Calu3 (cell line): ENCODE data around the gene CCM2L. TPM values are rescaled to one million over a fixed set of nuclear protein-coding genes. Genes with fewer than 3 reads are reported as not detected.

Experiments
- Bru-seq: library from RNA; stranded (reverse); fragments of 400-500 nt; gene quantifications from one replicate; lab custom pipeline; 2021; lab: Mats Ljungman, UMichigan
- BruChase-seq, 2 experiments: library from RNA; stranded (reverse); fragments of 400-500 nt; gene quantifications; one replicate each; lab custom pipeline; 2021; lab: Mats Ljungman, UMichigan
- BruUV-seq: library from RNA; stranded (reverse); fragments of 400-500 nt; replicated peaks from 2 replicates; lab custom pipeline; 2021; lab: Mats Ljungman, UMichigan
- CTCF ChIA-PET: fragments of 300-600 bp; sonication (Branson Sonifier 250); formaldehyde crosslinking; loops from one replicate; lab custom pipeline; 2022; ENCODE audit warnings: antibody characterized with exemption; lab: Charles Lee
- DNase-seq: peaks from one replicate; pipeline ENCODE4 v3.0.0; 2022
- H3K27ac Mint-ChIP-seq: one replicate; pipeline ENCODE4 v1.8.0; 2022; ENCODE audit warnings: mixed read lengths; ENCODE audit not compliant: unreplicated experiment
- H3K27me3 Mint-ChIP-seq: one replicate; pipeline ENCODE4 v1.8.0; 2022; ENCODE audit warnings: mixed read lengths; ENCODE audit not compliant: unreplicated experiment
- H3K36me3 Mint-ChIP-seq: one replicate; pipeline ENCODE4 v1.8.0; 2022; ENCODE audit warnings: mild to moderate bottlenecking, moderate library complexity, mixed read lengths; ENCODE audit not compliant: insufficient read depth, unreplicated experiment
- H3K4me1 Mint-ChIP-seq: one replicate; pipeline ENCODE4 v1.8.0; 2022; ENCODE audit warnings: mild to moderate bottlenecking, low read depth, mixed read lengths; ENCODE audit not compliant: unreplicated experiment
- H3K4me3 Mint-ChIP-seq: one replicate; pipeline ENCODE4 v1.8.0; 2022; ENCODE audit warnings: mild to moderate bottlenecking, low read depth, moderate library complexity, mixed read lengths; ENCODE audit not compliant: unreplicated experiment
- H3K9me3 Mint-ChIP-seq: one replicate; pipeline ENCODE4 v1.8.0; 2022; ENCODE audit warnings: low read depth, mixed read lengths; ENCODE audit not compliant: unreplicated experiment
- intact Hi-C: fragments of 100-400 bp; cut with micrococcal nuclease; formaldehyde crosslinking; loops from one replicate; pipeline ENCODE4 v1.10.0; 2022; ENCODE audit not compliant: unreplicated experiment
- long read RNA-seq: library from polyadenylated mRNA; stranded (forward); transcript quantifications from one replicate; pipeline ENCODE4 v2.0.0, GENCODE V29; 2022
- total RNA-seq: library from RNA; stranded (reverse); gene quantifications from 2 replicates; pipeline ENCODE4 v1.2.3, GENCODE V29; 2022
- TF ChIP-seq, protein P1 (sequence below): fragments of 200-600 bp; IDR thresholded peaks from one replicate; pipeline ENCODE4 v1.8.0; 2022; ENCODE audit warnings: antibody characterized with exemption; ENCODE audit not compliant: unreplicated experiment

Gene CCM2L
- total RNA-seq (not detected in 2 replicates), Bru-seq, nascent RNA (percentile 15 among the genes with signal in this experiment), BruChase-seq, experiment 1, labeled RNA remaining after a 6-hour chase (percentile 11 among the genes with signal in this experiment), BruChase-seq, experiment 2, labeled RNA remaining after a 2-hour chase (percentile 4 among the genes with signal in this experiment)
- long read RNA-seq = 0 reads

DNA sequence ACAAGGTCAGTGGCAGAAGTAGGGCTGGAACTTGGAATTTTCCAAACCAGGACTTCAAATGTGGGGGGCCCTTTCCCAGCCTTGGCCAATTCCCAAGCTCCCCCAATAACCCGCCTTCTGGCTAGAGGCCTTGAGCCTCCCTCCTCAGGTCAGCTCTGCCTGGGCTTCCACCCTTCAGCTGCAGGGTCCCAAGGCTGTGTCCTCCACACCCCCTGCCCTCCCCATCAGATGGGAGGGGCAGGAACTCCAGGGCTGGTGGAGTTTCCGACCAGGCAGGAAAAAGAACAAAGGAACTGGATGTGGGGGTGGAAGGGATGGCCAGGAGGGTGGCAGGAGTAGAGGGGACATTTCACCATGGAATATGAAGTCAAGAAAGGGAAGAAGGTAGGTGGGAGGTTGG lies at the start of gene CCM2L:
Gene CCM2L, plus strand, starts transcription at position 338 of the 400 bp plus-strand sequence. Its CDS starts 17 bp downstream, at position 355.
- BruUV-seq = no TSS peak
- Mint-ChIP-seq H3K9me3 (no peaks in the 10 kb centered on the region), H3K4me3 (no peak within 1 kb of the TSS), H3K27ac (no peak within 1 kb of the TSS), H3K4me1 (peaks cover 8% of the 10 kb centered on the region), H3K27me3 (peaks cover 98% of the 10 kb centered on the region), H3K36me3 (no peaks in the 10 kb centered on the region)
- TF ChIP-seq, protein P1, sequence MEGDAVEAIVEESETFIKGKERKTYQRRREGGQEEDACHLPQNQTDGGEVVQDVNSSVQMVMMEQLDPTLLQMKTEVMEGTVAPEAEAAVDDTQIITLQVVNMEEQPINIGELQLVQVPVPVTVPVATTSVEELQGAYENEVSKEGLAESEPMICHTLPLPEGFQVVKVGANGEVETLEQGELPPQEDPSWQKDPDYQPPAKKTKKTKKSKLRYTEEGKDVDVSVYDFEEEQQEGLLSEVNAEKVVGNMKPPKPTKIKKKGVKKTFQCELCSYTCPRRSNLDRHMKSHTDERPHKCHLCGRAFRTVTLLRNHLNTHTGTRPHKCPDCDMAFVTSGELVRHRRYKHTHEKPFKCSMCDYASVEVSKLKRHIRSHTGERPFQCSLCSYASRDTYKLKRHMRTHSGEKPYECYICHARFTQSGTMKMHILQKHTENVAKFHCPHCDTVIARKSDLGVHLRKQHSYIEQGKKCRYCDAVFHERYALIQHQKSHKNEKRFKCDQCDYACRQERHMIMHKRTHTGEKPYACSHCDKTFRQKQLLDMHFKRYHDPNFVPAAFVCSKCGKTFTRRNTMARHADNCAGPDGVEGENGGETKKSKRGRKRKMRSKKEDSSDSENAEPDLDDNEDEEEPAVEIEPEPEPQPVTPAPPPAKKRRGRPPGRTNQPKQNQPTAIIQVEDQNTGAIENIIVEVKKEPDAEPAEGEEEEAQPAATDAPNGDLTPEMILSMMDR = no peak
- CTCF ChIA-PET = interaction anchor here (0.6 kb wide), 1 partner anchor 8 kb away, joined by 3 read pairs; no protein-coding TSS in a partner anchor
- intact Hi-C loops = no loop called here
- no peak for DNase-seq

DNA sequence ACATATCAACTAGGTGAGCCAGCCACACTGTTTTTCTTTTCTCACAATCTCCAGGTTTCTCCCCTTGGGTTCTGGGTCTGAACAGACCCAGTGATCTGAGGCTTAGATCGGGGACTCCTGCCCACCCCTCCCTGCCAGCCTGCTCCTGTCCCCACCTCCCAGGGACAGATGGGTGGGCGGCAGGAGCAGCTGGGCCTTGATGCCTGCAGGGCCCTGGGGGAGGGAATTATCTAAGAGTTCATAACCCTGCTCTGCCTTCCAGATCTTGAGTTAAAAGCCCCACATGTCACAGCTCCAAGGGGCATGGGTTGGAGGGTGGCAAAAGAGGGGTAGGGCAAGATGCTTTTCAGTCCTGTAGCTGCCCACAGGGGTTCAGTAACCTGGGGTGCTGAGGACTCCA lies 47.5 kb upstream of the CCM2L start:
- Mint-ChIP-seq H3K27ac (no peak overlapping the region), H3K27me3 (peaks cover 97% of the 10 kb centered on the region), H3K4me1 (no peaks in the 10 kb centered on the region), H3K36me3 (no peaks in the 10 kb centered on the region), H3K4me3 (no peak overlapping the region), H3K9me3 (no peaks in the 10 kb centered on the region)
- TF ChIP-seq, protein P1 = no peak
- intact Hi-C loops = no loop called here
- CTCF ChIA-PET = interaction anchor here (0.6 kb wide), 1 partner anchor 11 kb away, joined by 3 read pairs; the partner anchor contains the start of gene PDRG1
- no TSS peak for BruUV-seq
- DNase-seq = no peak

DNA sequence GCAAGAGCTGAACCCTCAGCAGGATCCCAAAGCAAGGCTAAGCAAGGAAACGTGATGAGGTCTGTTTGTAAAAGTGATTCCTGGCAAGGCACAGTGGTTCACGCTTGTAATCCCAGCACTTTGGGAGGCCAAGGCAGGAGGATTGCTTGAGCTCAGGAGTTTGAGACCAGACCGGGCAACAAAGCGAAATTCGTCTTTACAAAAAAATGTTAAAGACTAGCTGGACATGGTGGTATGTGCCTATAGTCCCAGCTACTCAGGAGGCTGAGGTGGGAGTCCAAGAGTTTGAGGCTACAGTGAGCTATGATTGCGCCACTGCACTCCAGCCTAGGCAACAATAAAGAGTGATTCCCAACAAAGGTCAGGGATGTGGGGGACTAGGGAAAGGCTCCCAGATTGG lies 46.3 kb upstream of the CCM2L start:
- H3K27me3 Mint-ChIP-seq = peaks cover 100% of the 10 kb centered on the region
- H3K4me3 Mint-ChIP-seq = no peak overlapping the region
- CTCF ChIA-PET = interaction anchor here (0.6 to 1.4 kb wide), 3 partner anchors 9 to 72 kb away, joined by 3 read pairs; no protein-coding TSS in a partner anchor
- H3K36me3 Mint-ChIP-seq = no peaks in the 10 kb centered on the region
- DNase-seq = no peak
- no peaks in the 10 kb centered on the region for H3K9me3 Mint-ChIP-seq
- no TSS peak for BruUV-seq
- no peak overlapping the region for H3K27ac Mint-ChIP-seq
- TF ChIP-seq, protein P1 = no peak
- intact Hi-C loops = no loop called here
- H3K4me1 Mint-ChIP-seq = no peaks in the 10 kb centered on the region

DNA sequence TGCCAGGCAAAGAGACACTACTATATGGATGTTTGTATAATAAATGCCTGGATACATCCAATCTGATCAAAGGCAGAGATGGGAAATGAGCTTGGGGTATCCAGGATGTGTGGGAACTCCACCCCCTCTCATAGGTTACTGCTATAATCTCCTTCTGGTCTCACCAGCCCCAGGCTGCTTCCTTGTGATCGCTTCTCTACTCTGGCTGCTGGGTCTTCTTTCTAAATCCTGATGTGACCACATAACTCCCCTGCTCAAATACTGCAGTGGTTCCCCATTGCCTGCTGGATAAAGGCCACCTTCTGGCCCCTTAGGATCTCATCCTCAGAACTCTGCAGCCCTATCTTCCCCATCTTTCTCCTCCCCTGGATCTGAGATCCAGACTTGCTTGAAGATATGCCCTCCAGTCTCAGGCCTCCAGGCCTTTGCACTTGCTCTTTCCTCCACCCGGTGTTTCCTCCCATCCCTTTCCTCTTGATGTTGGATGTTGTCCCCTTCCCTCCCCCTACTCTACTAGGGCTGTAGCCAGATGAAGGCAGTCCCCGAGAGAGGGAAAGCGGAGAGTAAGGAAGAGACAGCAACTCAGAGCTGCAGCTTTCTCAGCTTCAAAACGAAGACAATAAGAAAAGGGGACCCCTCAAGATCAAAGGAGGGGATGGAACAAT lies 43.1 kb upstream of the CCM2L start:
- H3K36me3 Mint-ChIP-seq = no peaks in the 10 kb centered on the region
- H3K27me3 Mint-ChIP-seq = peaks cover 100% of the 10 kb centered on the region
- intact Hi-C loops = no loop called here
- no peaks in the 10 kb centered on the region for H3K4me1 Mint-ChIP-seq
- H3K27ac Mint-ChIP-seq = no peak overlapping the region
- TF ChIP-seq, protein P1 = no peak
- no peak for DNase-seq
- H3K4me3 Mint-ChIP-seq = no peak overlapping the region
- BruUV-seq = no TSS peak
- CTCF ChIA-PET = interaction anchor here (0.7 kb wide), 1 partner anchor 491 kb away, joined by 3 read pairs; no protein-coding TSS in a partner anchor
- no peaks in the 10 kb centered on the region for H3K9me3 Mint-ChIP-seq
